G401 (cell line): ENCODE measurements around the gene DKK2. TPM values are rescaled to one million over a fixed set of nuclear protein-coding genes. Genes with fewer than 3 reads are reported as not detected.
"Not testable (repeated sequence)": the region's sequence is repeated elsewhere in the genome, so short reads cannot be mapped to it uniquely, and the experiment has no call there.

Source experiments
- DNase-seq: peaks from one replicate; pipeline ENCODE4 v3.0.0-alpha.2; 2015; ENCODE audit warnings: low spot score
- in situ Hi-C: cut with HindIII; loops from 2 replicates; pipeline ENCODE4 v1.10.0; 2016; ENCODE audit warnings: low sequenced_read_pairs, mixed read lengths
- total RNA-seq: library from RNA; depleted of rRNA; stranded (reverse); fragments of >200 nt; shearing (Covaris generic); gene quantifications from 2 replicates; pipeline ENCODE4 v1.2.3, GENCODE V29; 2014

Gene DKK2
- total RNA-seq, 1 experiment from 2014 or later = not detected

- DNase-seq = no peak
- in situ Hi-C loops = no loop called here
Measured at GRCh38 chr4:106941841-106942240, 94.3 kb downstream of the DKK2 start.

GRCh38 chr4:106930522-106930921, 105.6 kb downstream of the DKK2 start:
- in situ Hi-C loops = no loop called here
- no peak for DNase-seq

GRCh38 chr4:106929248-106929647, 106.9 kb downstream of the DKK2 start:
- no peak for DNase-seq
- in situ Hi-C loops = no loop called here

- in situ Hi-C loops = no loop called here
- no peak for DNase-seq
Measured at GRCh38 chr4:106914223-106914622, 121.9 kb downstream of the DKK2 start.

- in situ Hi-C loops = no loop called here
- DNase-seq = no peak
Measured at GRCh38 chr4:106909486-106910188, 126.5 kb downstream of the DKK2 start.

GRCh38 chr4:106908049-106908448, 128.1 kb downstream of the DKK2 start:
- DNase-seq, in situ Hi-C loops: not testable (repeated sequence)

GRCh38 chr4:106907216-106907615, 128.9 kb downstream of the DKK2 start:
- DNase-seq = no peak
- in situ Hi-C loops = no loop called here

GRCh38 chr4:106906728-106907127, 129.4 kb downstream of the DKK2 start:
- DNase-seq = no peak
- in situ Hi-C loops = no loop called here

- in situ Hi-C loops = no loop called here
- peak; percentile 32 for DNase-seq
Measured at GRCh38 chr4:106898621-106899230, 137.4 kb downstream of the DKK2 start.

GRCh38 chr4:106893903-106894302, 142.2 kb downstream of the DKK2 start:
- no peak for DNase-seq
- in situ Hi-C loops = no loop called here

- in situ Hi-C loops = no loop called here
- no peak for DNase-seq
Measured at GRCh38 chr4:106893395-106893881, 142.7 kb downstream of the DKK2 start.

- DNase-seq = no peak
- in situ Hi-C loops = no loop called here
Measured at GRCh38 chr4:106892786-106893185, 143.3 kb downstream of the DKK2 start.

- no peak for DNase-seq
- in situ Hi-C loops = no loop called here
Measured at GRCh38 chr4:106875340-106875739, 160.8 kb downstream of the DKK2 start.
